Transverse colon (tissue), 4 donors: ENCODE results near the gene DMRT2. TPM values are rescaled to one million over a fixed set of nuclear protein-coding genes. Genes with fewer than 3 reads are reported as not detected.
A peak's percentile ranks its signal among the peaks of the same experiment; 100 is the strongest.

Source experiments
- DNase-seq: peaks from one replicate; pipeline ENCODE4 v3.0.0-alpha.2; 2019
- H3K27ac ChIP-seq, 4 donors: fragments of 200-600 bp; sonication (generic); 2 replicates each; pipeline ENCODE4 v1.5.1; 2016 to 2018; ENCODE audit warnings: inconsistent platforms in 4 of 4
- H3K27me3 ChIP-seq: fragments of 200-600 bp; sonication (generic); 2 replicates; pipeline ENCODE4 v1.5.1; 2017; ENCODE audit warnings: inconsistent platforms
- H3K36me3 ChIP-seq, 4 donors: fragments of 200-600 bp; sonication (generic); 2 replicates each; pipeline ENCODE4 v1.5.1; 2017 to 2019; ENCODE audit warnings: inconsistent platforms in 4 of 4
- H3K4me1 ChIP-seq, 4 donors: fragments of 200-600 bp; sonication (generic); 2 replicates each; pipeline ENCODE4 v1.5.1; 2017 to 2020; ENCODE audit warnings: inconsistent platforms in 4 of 4
- H3K4me3 ChIP-seq, 4 donors: fragments of 200-600 bp; sonication (generic); 1 replicate in 1 of 4; 2 replicates in 3 of 4; pipeline versions ENCODE4 v1.5.1 to v1.6.1; 2017 to 2019; ENCODE audit warnings: inconsistent platforms in 4 of 4
- H3K9me3 ChIP-seq, 2 donors: fragments of 200-600 bp; sonication (generic); 2 replicates each; pipeline ENCODE4 v1.5.1; 2017 to 2019; ENCODE audit warnings: inconsistent platforms in 2 of 2
- CTCF ChIP-seq, 5 experiments: fragments of 200-600 bp in 3 of 5; fragments of 450-650 bp in 2 of 5; sonication (generic) in 3 of 5; IDR thresholded peaks; 1 replicate in 2 of 5; 2 replicates in 3 of 5; pipeline ENCODE4 v1.5.1; 2016 to 2017; ENCODE audit warnings: antibody characterized with exemption in 5 of 5, inconsistent platforms in 3 of 5, mild to moderate bottlenecking in 2 of 5, moderate library complexity in 1 of 5
- EP300 ChIP-seq: sonication (generic); formaldehyde crosslinking; IDR thresholded peaks from one replicate; pipeline ENCODE4 v1.6.1; 2017; ENCODE audit warnings: antibody characterized with exemption, low read depth
- POLR2A ChIP-seq: fragments of 450-650 bp; IDR thresholded peaks from one replicate; pipeline ENCODE4 v1.6.1; 2016; ENCODE audit warnings: antibody characterized with exemption, mild to moderate bottlenecking, moderate library complexity
- POLR2AphosphoS5 ChIP-seq, 3 donors: sonication (generic); formaldehyde crosslinking; IDR thresholded peaks; one replicate each; pipeline ENCODE4 v1.6.1; 2016; ENCODE audit warnings: antibody characterized with exemption in 3 of 3
- WGBS, 2 donors: methylation state at CpG; one replicate each; pipeline ENCODE4 v1.1.5; 2018; ENCODE audit warnings: low coverage in 1 of 2; 5-methylcytosine and 5-hydroxymethylcytosine counted together
- in situ Hi-C, 4 donors: fragments of 200-750 bp; cut with MboI; loops; one replicate each; pipeline versions ENCODE4 v1.15.0 to v1.15.1; 2017; ENCODE audit warnings: low sequenced_read_pairs in 3 of 4, low pct_ligation_motif_present in 1 of 4, low pct_unique_long_range_greater_than_20kb in 1 of 4
- intact Hi-C: fragments of 100-400 bp; cut with DNase I; formaldehyde crosslinking; loops from one replicate; pipeline ENCODE4 v1.15.1; 2023; ENCODE audit warnings: low total_unique reads
- total RNA-seq, 4 donors: library from RNA; depleted of rRNA; stranded (reverse); fragments of >200 nt; gene quantifications; one replicate each; pipeline ENCODE4 v1.1.0, GENCODE V29; 2016

The DMRT2 gene
- total RNA-seq, 4 donors from 2014 or later, result 1.1 to 3.8 (median 2.4) TPM

- Histone ChIP-seq H3K4me3 (no peak overlapping the region), H3K4me1 (no peaks in the 10 kb centered on the region), H3K36me3 (no peaks in the 10 kb centered on the region), H3K27ac (no peak overlapping the region), H3K9me3 (no peaks in the 10 kb centered on the region), H3K27me3 (peaks cover 55% of the 10 kb centered on the region)
- in situ Hi-C loops, result no loop called here
- TF ChIP-seq POLR2A (no peak), POLR2AphosphoS5 (IDR thresholded peaks at IDR 0.05) (no peak), CTCF (IDR thresholded peaks at IDR 0.05) (no peak), EP300 (no peak)
- intact Hi-C loops, result no loop called here
- no peak for DNase-seq
- 74 to 80% methylated on average over 2 to 14 of the region's 14 CpGs for WGBS, 2 donors
Measured at GRCh38 chr9:1031951-1032601, 18.1 kb upstream of the DMRT2 start.

- in situ Hi-C loops, result no loop called here
- H3K27ac ChIP-seq, result no peak overlapping the region
- H3K4me1 ChIP-seq, result no peaks in the 10 kb centered on the region
- intact Hi-C loops, result no loop called here
- no peaks in the 10 kb centered on the region for H3K36me3 ChIP-seq
- no peaks in the 10 kb centered on the region for H3K9me3 ChIP-seq
- WGBS, 2 donors, result 44 to 45% methylated on average over 3 of the region's 3 CpGs
- no peak overlapping the region for H3K4me3 ChIP-seq
- no peak for DNase-seq
- TF ChIP-seq CTCF (IDR thresholded peaks at IDR 0.05) (no peak), POLR2A (no peak), EP300 (no peak), POLR2AphosphoS5 (IDR thresholded peaks at IDR 0.05) (no peak)
- peaks cover 72% of the 10 kb centered on the region for H3K27me3 ChIP-seq
Measured at GRCh38 chr9:1034271-1034670, 15.9 kb upstream of the DMRT2 start.

GRCh38 chr9:1039589-1039988, 10.6 kb upstream of the DMRT2 start:
- H3K27me3 ChIP-seq, result peaks cover 85% of the 10 kb centered on the region
- no peak overlapping the region for H3K27ac ChIP-seq
- H3K4me1 ChIP-seq, result peaks cover 4 to 10% (median 8%) of the 10 kb centered on the region in 4 donors
- in situ Hi-C loops, result no loop called here
- H3K36me3 ChIP-seq, result no peaks in the 10 kb centered on the region
- no peak overlapping the region for H3K4me3 ChIP-seq
- no peaks in the 10 kb centered on the region for H3K9me3 ChIP-seq
- intact Hi-C loops, result no loop called here
- no peak for TF ChIP-seq POLR2A
- TF ChIP-seq CTCF (IDR thresholded peaks at IDR 0.05), result no peak
- no peak for TF ChIP-seq EP300
- no peak for TF ChIP-seq POLR2AphosphoS5 (IDR thresholded peaks at IDR 0.05)
- DNase-seq, result no peak
- 56 to 64% methylated on average over 4 of the region's 4 CpGs for WGBS, 2 donors

GRCh38 chr9:1042466-1042865, 7.7 kb upstream of the DMRT2 start:
- in situ Hi-C loops (no loop called here), intact Hi-C loops (no loop called here)
- Histone ChIP-seq H3K9me3 (no peaks in the 10 kb centered on the region), H3K4me1 (peaks cover 4 to 22% (median 17%) of the 10 kb centered on the region in 4 donors), H3K27ac (no peak overlapping the region), H3K36me3 (no peaks in the 10 kb centered on the region), H3K27me3 (peaks cover 99% of the 10 kb centered on the region), H3K4me3 (peak overlapping the region in 2 of 4 donors; percentile 9 to 36)
- DNase-seq, result peak; percentile 34
- 5% methylated on average over 35 of the region's 45 CpGs; no CpG with 5 or more reads in 1 of the 2 donors for WGBS, 2 donors
- TF ChIP-seq POLR2A (no peak), CTCF (IDR thresholded peaks at IDR 0.05) (peak in 4 of 5 experiments; percentile 21 to 47 (median 40))
